ENCODE results near the gene LRRC38.
"Not testable (repeated sequence)": the region's sequence is repeated elsewhere in the genome, so short reads cannot be mapped to it uniquely, and the experiment has no call there.

The LRRC38 gene

GRCh38 chr1:13513895-13514546 lies at the start of gene LRRC38:
Gene LRRC38 (minus strand): TSS chr1:13514003. CDS start chr1:13513593, 410 bp downstream.
- DNase-seq, result no peak

- DNase-seq, result not testable (repeated sequence)
Observed at GRCh38 chr1:13562981-13563380, 49.2 kb upstream of the LRRC38 start.

- no peak for DNase-seq
Observed at GRCh38 chr1:13560541-13560940, 46.7 kb upstream of the LRRC38 start.

- DNase-seq, result no peak
Observed at GRCh38 chr1:13556224-13556764, 42.5 kb upstream of the LRRC38 start.

- no peak for DNase-seq
Observed at GRCh38 chr1:13554798-13555197, 41.0 kb upstream of the LRRC38 start.

- DNase-seq, result no peak
Observed at GRCh38 chr1:13550663-13551062, 36.9 kb upstream of the LRRC38 start.

GRCh38 chr1:13549521-13549920 lies 35.7 kb upstream of the LRRC38 start:
- no peak for DNase-seq

- DNase-seq, result no peak
Observed at GRCh38 chr1:13549021-13549420, 35.2 kb upstream of the LRRC38 start.

- DNase-seq, result no peak
Observed at GRCh38 chr1:13548281-13548680, 34.5 kb upstream of the LRRC38 start.

- no peak for DNase-seq
Observed at GRCh38 chr1:13546791-13547190, 33.0 kb upstream of the LRRC38 start.

GRCh38 chr1:13544221-13544556 lies 30.4 kb upstream of the LRRC38 start:
- DNase-seq, result no peak

- DNase-seq, result no peak
Observed at GRCh38 chr1:13543451-13544220, 29.8 kb upstream of the LRRC38 start.

- no peak for DNase-seq
Observed at GRCh38 chr1:13541435-13542215, 27.8 kb upstream of the LRRC38 start.

GRCh38 chr1:13540866-13541265 lies 27.1 kb upstream of the LRRC38 start:
- no peak for DNase-seq

- no peak for DNase-seq
Observed at GRCh38 chr1:13539683-13540082, 25.9 kb upstream of the LRRC38 start.

- no peak for DNase-seq
Observed at GRCh38 chr1:13538832-13539231, 25.0 kb upstream of the LRRC38 start.

GRCh38 chr1:13536571-13536970 lies 22.8 kb upstream of the LRRC38 start:
- no peak for DNase-seq

GRCh38 chr1:13535227-13535626 lies 21.4 kb upstream of the LRRC38 start:
- no peak for DNase-seq

GRCh38 chr1:13528320-13528719 lies 14.5 kb upstream of the LRRC38 start:
- no peak for DNase-seq

GRCh38 chr1:13523780-13524477 lies 10.1 kb upstream of the LRRC38 start:
- DNase-seq, result no peak

- DNase-seq, result no peak
Observed at GRCh38 chr1:13520985-13521384, 7.2 kb upstream of the LRRC38 start.

- DNase-seq, result no peak
Observed at GRCh38 chr1:13517193-13517812, 3.5 kb upstream of the LRRC38 start.

All from fibroblast of skin of right quadriceps (primary cell).